GM18861 (cell line): Measurements from ENCODE around the gene RERE.
"Not testable (repeated sequence)": the region's sequence is repeated elsewhere in the genome, so short reads cannot be mapped to it uniquely, and the experiment has no call there.

Source experiments
- ATAC-seq: cut with Tn5 transposase; IDR thresholded peaks from one replicate; pipeline ENCODE4 v1.9.1; 2021; ENCODE audit not compliant: unreplicated experiment

Gene RERE

GRCh38 chr1:8698012-8698630 lies 119.3 kb downstream of the RERE start:
- no peak for ATAC-seq

DNA sequence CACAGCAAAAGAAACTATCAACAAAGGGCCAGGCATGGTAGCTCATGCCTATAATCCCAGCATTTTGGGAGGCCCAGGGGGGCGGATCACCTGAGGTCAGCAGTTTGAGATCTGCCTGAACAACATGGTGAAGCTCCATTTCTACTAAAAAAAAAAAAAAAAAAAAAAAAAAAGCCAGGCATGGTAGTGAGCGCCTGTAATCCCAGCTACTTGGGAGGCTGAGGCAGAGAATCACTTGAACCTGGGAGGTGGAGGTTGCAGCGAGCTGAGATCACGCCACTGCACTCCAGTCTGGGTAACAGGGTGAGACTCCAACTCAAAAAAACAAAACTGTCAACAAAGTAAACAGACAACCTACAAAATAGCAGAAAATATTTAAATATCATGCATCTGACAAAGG lies 122.0 kb downstream of the RERE start:
- ATAC-seq: not testable (repeated sequence)

GRCh38 chr1:8693107-8693506 lies 124.3 kb downstream of the RERE start:
- no peak for ATAC-seq

GRCh38 chr1:8691662-8692061 lies 125.8 kb downstream of the RERE start:
- ATAC-seq: no peak

DNA sequence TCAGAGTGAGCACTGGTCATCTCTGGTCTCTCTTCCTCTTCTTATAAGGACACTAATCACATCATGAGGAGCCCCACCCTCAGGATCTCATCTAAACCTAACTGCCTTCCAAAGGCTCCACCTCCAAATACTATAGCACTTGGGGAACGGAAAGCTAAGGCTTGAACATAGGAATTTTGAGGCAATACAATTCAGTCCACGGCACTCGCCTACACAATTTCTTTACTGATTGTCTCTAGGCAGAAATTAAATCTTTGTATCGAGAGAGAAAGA lies 127.3 kb downstream of the RERE start:
- no peak for ATAC-seq

GRCh38 chr1:8689431-8690252 lies 127.8 kb downstream of the RERE start:
- ATAC-seq: no peak

- no peak for ATAC-seq
Measured at GRCh38 chr1:8687538-8687937, 129.9 kb downstream of the RERE start.

DNA sequence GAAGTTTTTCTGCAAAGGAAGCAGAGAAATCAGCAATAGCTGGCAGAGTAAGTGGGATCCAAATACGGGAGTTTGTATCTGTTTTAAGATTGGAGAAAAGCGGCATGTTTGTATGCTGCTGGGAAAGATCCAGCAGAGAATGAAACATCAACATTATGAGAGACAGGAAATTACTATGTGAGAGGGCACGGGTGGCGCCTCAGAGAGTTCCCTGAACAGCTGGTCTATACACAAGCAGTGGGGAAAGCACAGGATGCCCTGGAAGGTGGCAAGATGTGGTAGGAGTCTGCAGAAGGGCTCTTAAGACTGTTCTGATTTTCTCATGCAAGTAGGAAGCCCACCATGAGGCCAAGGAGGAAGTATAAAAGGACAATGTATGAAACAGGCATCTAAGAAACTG lies 130.4 kb downstream of the RERE start:
- no peak for ATAC-seq

DNA sequence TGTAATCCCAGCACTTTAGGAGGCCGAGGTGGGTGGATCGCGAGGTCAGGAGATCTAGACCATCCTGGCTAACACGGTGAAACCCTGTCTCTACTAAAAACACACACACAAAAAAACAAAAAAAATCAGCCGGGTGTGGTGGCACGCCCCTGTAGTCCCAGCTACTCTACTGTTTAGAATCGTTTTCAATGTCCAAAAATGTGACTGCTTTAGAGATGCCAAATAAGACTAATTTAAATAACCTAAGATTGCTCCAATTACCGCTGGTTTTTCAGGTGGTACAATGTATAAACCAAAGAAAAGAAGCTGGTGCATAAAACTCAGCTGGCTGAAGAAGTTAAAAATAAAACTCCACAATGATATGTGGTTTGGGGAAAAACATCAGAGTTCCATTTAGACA lies 132.0 kb downstream of the RERE start:
- ATAC-seq: no peak

- no peak for ATAC-seq
Measured at GRCh38 chr1:8684590-8684989, 132.8 kb downstream of the RERE start.

- ATAC-seq: no peak
Measured at GRCh38 chr1:8682573-8682972, 134.9 kb downstream of the RERE start.

DNA sequence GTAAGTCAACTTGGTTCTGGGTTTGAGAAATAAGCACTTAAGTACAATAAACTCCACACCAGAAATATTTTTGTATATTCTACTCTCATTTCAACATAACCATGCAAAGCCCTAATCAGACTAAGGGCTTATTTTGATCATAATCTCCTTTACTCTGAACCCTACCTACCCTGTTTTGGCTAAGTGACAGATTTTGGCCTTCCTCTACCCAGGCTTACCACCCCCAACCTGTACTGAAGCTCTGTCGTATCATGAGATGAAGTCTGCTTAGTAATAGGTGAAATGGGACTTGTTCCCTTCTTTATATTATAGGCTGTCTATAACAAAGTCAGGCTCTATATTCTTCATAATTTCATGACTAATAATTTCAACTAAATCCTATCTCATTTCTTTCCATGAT lies 135.5 kb downstream of the RERE start:
- no peak for ATAC-seq

- ATAC-seq: no peak
Measured at GRCh38 chr1:8680664-8681650, 136.5 kb downstream of the RERE start.

DNA sequence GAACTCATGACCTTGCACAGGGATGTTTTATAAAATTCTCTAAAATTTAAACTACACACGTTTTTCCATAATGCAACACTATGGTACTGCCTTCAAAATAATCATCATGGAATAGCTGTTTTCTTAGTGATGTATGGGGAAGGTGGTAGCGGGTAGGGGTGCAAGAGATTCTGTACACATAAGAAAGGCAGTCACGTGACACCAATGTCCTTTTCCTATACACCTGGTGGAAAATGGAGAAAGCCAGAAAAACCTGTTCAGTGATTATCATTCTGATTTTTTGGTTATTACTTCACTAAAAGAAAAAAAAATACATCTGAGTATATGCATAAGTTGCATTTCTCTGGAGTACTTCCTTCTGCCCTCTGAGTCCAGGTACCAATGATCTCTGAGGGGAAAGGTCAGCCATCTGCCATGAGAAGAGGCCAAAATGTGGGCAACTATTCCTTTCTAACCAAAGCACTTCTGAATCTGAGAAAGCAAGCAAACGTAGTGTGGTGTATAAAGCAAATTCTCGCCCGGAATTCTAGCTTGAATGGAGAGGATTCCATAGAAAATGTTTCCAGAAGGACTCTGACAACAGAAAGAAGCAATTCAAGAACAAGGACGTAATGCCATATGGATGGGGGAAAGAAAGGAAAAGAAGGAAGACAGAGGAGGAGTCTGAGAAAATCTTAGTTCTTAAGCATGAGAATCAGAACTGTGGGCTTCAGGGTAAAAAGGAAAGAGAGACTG lies 137.3 kb downstream of the RERE start:
- no peak for ATAC-seq

GRCh38 chr1:8679395-8679800 lies 138.0 kb downstream of the RERE start:
- ATAC-seq: no peak

DNA sequence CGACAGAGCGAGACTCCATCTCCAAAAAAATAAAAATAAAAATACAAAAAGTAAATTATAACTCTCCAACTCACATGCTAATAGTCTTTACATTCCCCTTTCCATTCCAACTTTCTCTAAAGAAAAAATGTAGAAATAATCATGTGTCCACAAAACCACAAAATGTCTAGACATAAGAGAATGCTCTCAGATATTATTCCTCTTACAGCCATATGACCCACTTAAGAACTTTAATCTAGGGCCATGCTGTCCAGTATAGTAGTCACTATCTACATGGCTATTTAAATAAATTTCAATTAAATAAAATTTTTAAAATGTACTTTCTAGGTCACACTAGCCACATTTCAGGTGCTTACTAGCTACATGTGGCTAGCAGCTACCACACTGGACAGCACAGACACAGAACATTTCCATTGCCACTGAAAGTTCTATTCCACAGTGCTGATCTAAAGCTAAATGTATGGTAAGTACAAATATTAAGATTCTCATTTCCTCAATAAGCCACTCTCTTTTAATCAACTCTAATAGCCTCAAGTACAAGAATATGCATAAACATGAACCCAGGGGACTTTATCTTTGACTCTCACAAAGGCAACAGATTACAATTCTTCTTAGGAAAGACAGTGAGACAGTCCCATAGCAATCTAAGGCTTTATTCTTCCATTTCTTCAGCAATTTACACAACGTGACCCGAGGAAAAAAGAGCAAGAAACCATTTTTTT lies 138.6 kb downstream of the RERE start:
- ATAC-seq: no peak

DNA sequence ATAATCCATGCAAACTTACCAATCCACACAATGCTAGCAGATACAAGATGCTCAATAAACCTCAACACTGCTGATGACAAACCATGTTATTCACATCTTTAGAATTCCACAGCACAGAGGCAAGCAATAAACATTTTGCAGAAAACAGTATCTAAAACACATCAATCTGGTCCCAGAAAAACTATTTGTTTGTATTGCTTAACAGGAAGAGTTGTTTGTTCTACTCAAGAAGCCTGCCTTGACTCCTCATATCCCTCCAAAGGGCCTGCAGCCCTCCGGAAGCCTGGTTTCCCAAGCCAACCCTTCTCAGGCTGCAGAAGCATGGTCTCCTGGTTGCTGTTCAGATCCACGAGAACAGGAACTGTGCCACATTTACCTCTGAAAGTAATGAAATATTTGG lies 139.7 kb downstream of the RERE start:
- ATAC-seq: no peak

DNA sequence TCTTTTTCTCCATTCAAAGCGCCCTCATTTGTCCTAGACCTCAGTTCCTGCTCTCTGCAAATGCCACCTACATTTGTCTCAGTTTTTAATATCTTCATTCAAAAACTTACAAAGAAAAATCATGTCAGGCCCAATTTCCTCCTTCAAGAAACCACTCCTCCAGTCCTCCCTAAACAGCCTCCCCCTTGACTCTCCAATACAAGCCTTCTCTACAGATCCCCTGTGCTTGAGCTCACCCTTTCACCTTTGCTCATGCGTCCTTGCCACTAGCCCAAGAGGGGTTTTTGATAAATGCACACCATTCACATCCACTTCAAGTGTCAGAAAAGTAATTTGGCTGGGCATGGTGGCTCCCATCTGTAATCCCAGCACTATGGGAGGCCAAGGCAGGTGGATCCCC lies 140.6 kb downstream of the RERE start:
- ATAC-seq: no peak

GRCh38 chr1:8676072-8676471 lies 141.4 kb downstream of the RERE start:
- ATAC-seq: no peak

- ATAC-seq: no peak
Measured at GRCh38 chr1:8674912-8675311, 142.5 kb downstream of the RERE start.
